Stimulated activated CD4-positive, alpha-beta T cell treated with anti-CD3 and anti-CD28 coated beads, Interleukin-4, amount 100 ng/mL, for 1 hour (primary cell): ENCODE measurements around the gene NDUFB10.
"Not testable (repeated sequence)": the region's sequence is repeated elsewhere in the genome, so short reads cannot be mapped to it uniquely, and the experiment has no call there.

Source experiments
- DNase-seq: peaks from one replicate; pipeline ENCODE4 v3.0.0-alpha.2; 2020

NDUFB10 gene

GRCh38 chr16:1947369-1947670 lies 12.0 kb upstream of the NDUFB10 start:
- DNase-seq, result no peak

GRCh38 chr16:1949507-1949906 lies 9.8 kb upstream of the NDUFB10 start:
- DNase-seq, result no peak

GRCh38 chr16:1950047-1950446 lies 9.3 kb upstream of the NDUFB10 start:
- no peak for DNase-seq

- DNase-seq, result no peak
Measured at GRCh38 chr16:1950559-1950958, 8.8 kb upstream of the NDUFB10 start.

- no peak for DNase-seq
Measured at GRCh38 chr16:1953734-1954133, 5.6 kb upstream of the NDUFB10 start.

GRCh38 chr16:1957434-1958142 lies 1.8 kb upstream of the NDUFB10 start:
- DNase-seq, result not testable (repeated sequence)

GRCh38 chr16:1958143-1958491 lies 1.2 kb upstream of the NDUFB10 start:
- not testable (repeated sequence) for DNase-seq

- DNase-seq, result no peak
Measured at GRCh38 chr16:1958715-1959268, 546 bp upstream of the NDUFB10 start.

GRCh38 chr16:1960665-1961630 lies 1.6 kb downstream of the NDUFB10 start:
- peak; percentile 59 for DNase-seq

- no peak for DNase-seq
Measured at GRCh38 chr16:1961651-1962067, 2.3 kb downstream of the NDUFB10 start.

GRCh38 chr16:1962161-1963153 lies 3.1 kb downstream of the NDUFB10 start:
- DNase-seq, result not testable (repeated sequence)

- DNase-seq, result no peak
Measured at GRCh38 chr16:1963806-1964505, 4.6 kb downstream of the NDUFB10 start.

GRCh38 chr16:1964506-1965395 lies 5.4 kb downstream of the NDUFB10 start, which contains the start of gene RPS2:
RPS2 (minus strand) TSS chr16:1964826; CDS start chr16:1964625, 201 bp downstream.
- DNase-seq, result peak; percentile 97

- DNase-seq, result no peak
Measured at GRCh38 chr16:1965396-1966001, 6.2 kb downstream of the NDUFB10 start.

GRCh38 chr16:1966460-1966859 lies 7.1 kb downstream of the NDUFB10 start, which contains the start of gene RNF151:
RNF151 (plus strand) TSS chr16:1966856; CDS start chr16:1966882, 26 bp downstream.
- DNase-seq, result no peak

GRCh38 chr16:1968146-1968953 lies 9.0 kb downstream of the NDUFB10 start:
- DNase-seq, result no peak

GRCh38 chr16:1971796-1972489 lies 12.6 kb downstream of the NDUFB10 start, which contains the start of gene TBL3:
TBL3 (plus strand) TSS chr16:1972053; CDS start chr16:1972165, 112 bp downstream.
- peak; percentile 95 for DNase-seq

- no peak for DNase-seq
Measured at GRCh38 chr16:1972490-1972877, 13.1 kb downstream of the NDUFB10 start.
